ENCODE results near the gene KLHDC7B. TPM values are rescaled to one million over a fixed set of nuclear protein-coding genes. Genes with fewer than 3 reads are reported as not detected.

KLHDC7B gene
- total RNA-seq, 1 donor from 2014 or later, result 0.32 TPM

- no peak for FAIRE-seq
Observed at GRCh38 chr22:50571264-50572175, 25.8 kb downstream of the KLHDC7B start.

GRCh38 chr22:50572965-50573364 lies 27.3 kb downstream of the KLHDC7B start:
- Histone ChIP-seq H3K36me3 (ENCODE audit: insufficient read depth, low read length) (no peaks in the 10 kb centered on the region), H4K20me1 (ENCODE audit: insufficient read depth, low read length) (no peaks in the 10 kb centered on the region), H3K79me2 (ENCODE audit: insufficient read depth, low read length) (no peaks in the 10 kb centered on the region), H3K4me3 (ENCODE audit: insufficient read depth, low read depth, low read length) (no peak overlapping the region), H3K27me3 (ENCODE audit: insufficient read depth, low read length) (peaks cover 6% of the 10 kb centered on the region), H3K9ac (ENCODE audit: low read length) (no peak overlapping the region), H3K4me2 (ENCODE audit: low read length) (no peak overlapping the region), H3K27ac (ENCODE audit: low read depth, low read length) (no peak overlapping the region), H3K9me3 (ENCODE audit: insufficient read depth, low read depth, low read length) (no peaks in the 10 kb centered on the region), H2AFZ (ENCODE audit: low read depth, low read length) (no peak overlapping the region), H3K4me1 (ENCODE audit: insufficient read depth, low read length) (peaks cover 3% of the 10 kb centered on the region)
- Mint-ChIP-seq H3K9me3 (ENCODE audit: unreplicated experiment) (no peaks in the 10 kb centered on the region), H3K4me3 (ENCODE audit: unreplicated experiment) (no peak overlapping the region), H3K27me3 (ENCODE audit: low read depth, unreplicated experiment) (no peaks in the 10 kb centered on the region), H3K4me1 (ENCODE audit: low read depth, unreplicated experiment) (no peaks in the 10 kb centered on the region), H3K36me3 (ENCODE audit: low read depth, unreplicated experiment) (peaks cover 27% of the 10 kb centered on the region), H3K27ac (ENCODE audit: unreplicated experiment) (no peak overlapping the region)
- DNase-seq (ENCODE audit: low read depth), result no peak
- TF ChIP-seq CTCF (IDR thresholded peaks at IDR 0.05; ENCODE audit: insufficient read depth, low read depth, low read length) (no peak), EZH2 (IDR thresholded peaks at IDR 0.05; ENCODE audit: insufficient read depth, low read length) (no peak)
- FAIRE-seq, result no peak

More at GRCh38 chr22:50571264-50572175, 25.8 kb downstream of the KLHDC7B start:
- Mint-ChIP-seq H3K4me3 (ENCODE audit: unreplicated experiment) (no peak overlapping the region), H3K27me3 (ENCODE audit: low read depth, unreplicated experiment) (no peaks in the 10 kb centered on the region), H3K36me3 (ENCODE audit: low read depth, unreplicated experiment) (peaks cover 32% of the 10 kb centered on the region), H3K27ac (ENCODE audit: unreplicated experiment) (no peak overlapping the region), H3K4me1 (ENCODE audit: low read depth, unreplicated experiment) (no peaks in the 10 kb centered on the region), H3K9me3 (ENCODE audit: unreplicated experiment) (peaks cover under 1% of the 10 kb centered on the region)
- no peak for DNase-seq (ENCODE audit: low read depth)
- no peaks in the 10 kb centered on the region for H3K36me3 ChIP-seq (ENCODE audit: insufficient read depth, low read length)
- H3K27me3 ChIP-seq (ENCODE audit: insufficient read depth, low read length), result peaks cover under 1% of the 10 kb centered on the region
- H3K4me1 ChIP-seq (ENCODE audit: insufficient read depth, low read length), result no peaks in the 10 kb centered on the region
- no peaks in the 10 kb centered on the region for H3K79me2 ChIP-seq (ENCODE audit: insufficient read depth, low read length)
- no peak overlapping the region for H3K9ac ChIP-seq (ENCODE audit: low read length)
- H2AFZ ChIP-seq (ENCODE audit: low read depth, low read length), result no peak overlapping the region
- H4K20me1 ChIP-seq (ENCODE audit: insufficient read depth, low read length), result no peaks in the 10 kb centered on the region
- no peak overlapping the region for H3K4me3 ChIP-seq (ENCODE audit: insufficient read depth, low read depth, low read length)
- TF ChIP-seq CTCF (IDR thresholded peaks at IDR 0.05; ENCODE audit: insufficient read depth, low read depth, low read length) (no peak), EZH2 (IDR thresholded peaks at IDR 0.05; ENCODE audit: insufficient read depth, low read length) (no peak)
- H3K27ac ChIP-seq (ENCODE audit: low read depth, low read length), result no peak overlapping the region
- H3K4me2 ChIP-seq (ENCODE audit: low read length), result no peak overlapping the region
- no peaks in the 10 kb centered on the region for H3K9me3 ChIP-seq (ENCODE audit: insufficient read depth, low read depth, low read length)

Measured in astrocyte (in vitro differentiated cells and primary cell).